ENCODE data around the gene ZNF260. TPM values are rescaled to one million over a fixed set of nuclear protein-coding genes. Genes with fewer than 3 reads are reported as not detected.

The ZNF260 gene
- total RNA-seq, 1 experiment from 2014 or later: 14.5 TPM

DNA sequence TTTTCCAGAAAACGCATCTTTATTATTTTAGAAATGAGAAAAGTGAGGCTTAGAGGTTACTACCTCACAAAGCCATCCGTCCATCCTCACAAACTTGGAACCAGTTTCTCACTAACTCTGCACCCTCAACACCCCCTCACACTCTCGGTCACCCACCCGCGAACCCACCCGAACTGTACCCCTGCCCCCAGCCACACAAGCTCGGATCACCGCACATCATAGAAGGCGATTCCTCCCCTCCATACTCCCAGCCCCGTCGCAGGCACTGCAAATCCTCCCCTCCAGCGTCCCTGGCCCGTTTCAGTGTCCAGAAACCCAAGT lies 238 bp downstream of the ZNF260 start:
- Mint-ChIP-seq H3K4me1 (ENCODE audit: insufficient read depth, unreplicated experiment) (peaks cover 9% of the 10 kb centered on the region), H3K36me3 (ENCODE audit: insufficient read depth, unreplicated experiment) (peaks cover 43% of the 10 kb centered on the region), H3K27me3 (ENCODE audit: insufficient read depth, unreplicated experiment) (no peaks in the 10 kb centered on the region), H3K9me3 (ENCODE audit: unreplicated experiment) (peaks cover 12% of the 10 kb centered on the region), H3K27ac (ENCODE audit: low read depth, unreplicated experiment) (peak overlapping the region; percentile 99), H3K4me3 (ENCODE audit: unreplicated experiment) (peak overlapping the region; percentile 96)
- DNase-seq (ENCODE audit: unreplicated experiment): no peak
- BruUV-seq (replicated peaks): no TSS peak
- ChIA-PET POLR2A (interaction anchor here (0.6 to 3.9 kb wide), 18 partner anchors 10 to 793 kb away, joined by 3 to 67 read pairs (median 6); partner anchors contain the start of genes POLR2I, TBCB, ZFP14 and ZNF146), CTCF (no interaction called here)
- intact Hi-C loops (cut with micrococcal nuclease): loop anchor here (2.0 to 10.0 kb wide), 5 partner anchors 39 to 323 kb away; partner anchors contain the start of genes ZNF345, ZNF461, ZNF529 and ZNF566
- TF ChIP-seq, protein P1, sequence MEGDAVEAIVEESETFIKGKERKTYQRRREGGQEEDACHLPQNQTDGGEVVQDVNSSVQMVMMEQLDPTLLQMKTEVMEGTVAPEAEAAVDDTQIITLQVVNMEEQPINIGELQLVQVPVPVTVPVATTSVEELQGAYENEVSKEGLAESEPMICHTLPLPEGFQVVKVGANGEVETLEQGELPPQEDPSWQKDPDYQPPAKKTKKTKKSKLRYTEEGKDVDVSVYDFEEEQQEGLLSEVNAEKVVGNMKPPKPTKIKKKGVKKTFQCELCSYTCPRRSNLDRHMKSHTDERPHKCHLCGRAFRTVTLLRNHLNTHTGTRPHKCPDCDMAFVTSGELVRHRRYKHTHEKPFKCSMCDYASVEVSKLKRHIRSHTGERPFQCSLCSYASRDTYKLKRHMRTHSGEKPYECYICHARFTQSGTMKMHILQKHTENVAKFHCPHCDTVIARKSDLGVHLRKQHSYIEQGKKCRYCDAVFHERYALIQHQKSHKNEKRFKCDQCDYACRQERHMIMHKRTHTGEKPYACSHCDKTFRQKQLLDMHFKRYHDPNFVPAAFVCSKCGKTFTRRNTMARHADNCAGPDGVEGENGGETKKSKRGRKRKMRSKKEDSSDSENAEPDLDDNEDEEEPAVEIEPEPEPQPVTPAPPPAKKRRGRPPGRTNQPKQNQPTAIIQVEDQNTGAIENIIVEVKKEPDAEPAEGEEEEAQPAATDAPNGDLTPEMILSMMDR (IDR thresholded peaks at IDR 0.05; ENCODE audit: unreplicated experiment): no peak

DNA sequence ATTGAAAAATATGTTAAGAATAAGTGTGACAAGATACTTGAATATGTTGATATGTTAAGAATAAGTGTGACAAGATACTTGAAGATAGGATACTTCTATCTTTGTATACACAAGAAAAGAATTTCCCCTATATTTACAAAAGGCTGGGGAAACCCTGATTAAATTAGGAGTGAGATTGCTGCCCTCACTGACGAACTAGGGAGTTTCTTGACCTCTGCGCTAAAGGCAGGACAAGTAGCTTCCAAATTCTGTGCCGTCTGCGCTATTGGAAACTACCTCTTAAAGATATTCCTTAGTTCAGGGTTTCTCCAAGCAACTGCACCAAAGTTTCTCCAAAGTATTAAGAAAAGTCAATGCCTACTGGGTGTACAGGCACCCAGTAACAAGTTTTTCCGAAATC lies 730 bp downstream of the ZNF260 start:
- intact Hi-C loops (cut with micrococcal nuclease): loop anchor here (10.0 kb wide), 2 partner anchors 137 to 307 kb away; partner anchors contain the start of genes ZNF461 and ZNF790
- TSS peak; percentile 54 for BruUV-seq (replicated peaks)
- peak; percentile 13 for DNase-seq (ENCODE audit: unreplicated experiment)
- Mint-ChIP-seq H3K27ac (ENCODE audit: low read depth, unreplicated experiment) (peak overlapping the region; percentile 99), H3K27me3 (ENCODE audit: insufficient read depth, unreplicated experiment) (no peaks in the 10 kb centered on the region), H3K9me3 (ENCODE audit: unreplicated experiment) (peaks cover 14% of the 10 kb centered on the region), H3K36me3 (ENCODE audit: insufficient read depth, unreplicated experiment) (peaks cover 43% of the 10 kb centered on the region), H3K4me1 (ENCODE audit: insufficient read depth, unreplicated experiment) (peaks cover 9% of the 10 kb centered on the region), H3K4me3 (ENCODE audit: unreplicated experiment) (peak overlapping the region; percentile 96)
- POLR2A ChIA-PET: interaction anchor here (1.1 to 3.9 kb wide), 11 partner anchors 9 to 793 kb away, joined by 3 to 67 read pairs (median 9); partner anchors contain the start of genes ZFP14, ZNF383, ZNF461 and ZNF529
- CTCF ChIA-PET: no interaction called here
- TF ChIP-seq, protein P1 (IDR thresholded peaks at IDR 0.05; ENCODE audit: unreplicated experiment): no peak

DNA sequence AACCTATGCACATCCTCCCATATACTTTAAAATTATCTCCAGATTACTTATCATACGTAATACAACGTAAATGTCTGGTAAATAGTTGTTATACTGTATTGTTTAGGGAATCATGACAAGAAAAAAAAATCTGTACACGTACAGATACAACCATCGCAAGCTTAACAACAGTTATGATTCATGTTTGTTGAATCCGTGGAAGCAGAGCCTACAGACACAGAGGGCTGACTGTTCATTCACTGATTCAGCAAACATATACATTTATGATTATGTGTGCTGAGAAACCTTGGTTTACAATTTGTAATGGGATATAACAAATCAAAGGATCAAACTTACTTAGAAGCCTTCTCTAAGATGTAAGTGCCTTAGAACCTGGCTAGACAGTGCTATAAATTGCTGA lies 1.5 kb downstream of the ZNF260 start:
- intact Hi-C loops (cut with micrococcal nuclease): loop anchor here (10.0 kb wide), 2 partner anchors 138 to 308 kb away; partner anchors contain the start of genes ZNF461 and ZNF790
- no TSS peak for BruUV-seq (replicated peaks)
- H3K4me1 Mint-ChIP-seq (ENCODE audit: insufficient read depth, unreplicated experiment): peaks cover 9% of the 10 kb centered on the region
- H3K36me3 Mint-ChIP-seq (ENCODE audit: insufficient read depth, unreplicated experiment): peaks cover 44% of the 10 kb centered on the region
- peak overlapping the region; percentile 99 for H3K27ac Mint-ChIP-seq (ENCODE audit: low read depth, unreplicated experiment)
- ChIA-PET POLR2A (interaction anchor here (0.7 to 3.9 kb wide), 7 partner anchors 8 to 158 kb away, joined by 3 to 67 read pairs (median 7); partner anchors contain the start of genes ZFP14, ZNF529 and ZNF566), CTCF (no interaction called here)
- peaks cover 14% of the 10 kb centered on the region for H3K9me3 Mint-ChIP-seq (ENCODE audit: unreplicated experiment)
- peak overlapping the region; percentile 96 for H3K4me3 Mint-ChIP-seq (ENCODE audit: unreplicated experiment)
- TF ChIP-seq, protein P1 (IDR thresholded peaks at IDR 0.05; ENCODE audit: unreplicated experiment): no peak
- peak; percentile 6 for DNase-seq (ENCODE audit: unreplicated experiment)
- no peaks in the 10 kb centered on the region for H3K27me3 Mint-ChIP-seq (ENCODE audit: insufficient read depth, unreplicated experiment)

DNA sequence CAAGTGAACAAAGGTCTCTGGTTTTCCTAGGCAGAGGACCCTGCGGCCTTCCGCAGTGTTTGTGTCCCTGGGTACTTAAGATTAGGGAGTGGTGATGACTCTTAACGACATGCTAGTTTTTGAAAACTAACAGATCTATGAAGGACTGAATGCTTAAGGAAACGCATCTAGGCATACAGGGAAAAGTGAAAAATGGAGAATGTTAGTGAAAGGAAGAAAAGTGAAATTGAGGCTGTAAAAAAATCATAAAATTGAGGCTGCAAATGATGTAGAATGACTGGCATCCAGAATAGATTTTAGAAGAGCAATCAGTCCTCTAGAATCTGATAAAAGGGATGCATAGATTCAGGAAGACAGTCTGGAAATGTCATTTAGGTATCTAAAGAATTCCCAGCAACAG lies 3.5 kb downstream of the ZNF260 start:
- ChIA-PET POLR2A (no interaction called here), CTCF (no interaction called here)
- no TSS peak for BruUV-seq (replicated peaks)
- TF ChIP-seq, protein P1 (IDR thresholded peaks at IDR 0.05; ENCODE audit: unreplicated experiment): no peak
- H3K4me3 Mint-ChIP-seq (ENCODE audit: unreplicated experiment): no peak overlapping the region
- no peak overlapping the region for H3K27ac Mint-ChIP-seq (ENCODE audit: low read depth, unreplicated experiment)
- intact Hi-C loops (cut with micrococcal nuclease): loop anchor here (10.0 kb wide), 2 partner anchors 140 to 310 kb away; partner anchors contain the start of genes ZNF461 and ZNF790
- no peaks in the 10 kb centered on the region for H3K27me3 Mint-ChIP-seq (ENCODE audit: insufficient read depth, unreplicated experiment)
- H3K4me1 Mint-ChIP-seq (ENCODE audit: insufficient read depth, unreplicated experiment): peaks cover 9% of the 10 kb centered on the region
- H3K36me3 Mint-ChIP-seq (ENCODE audit: insufficient read depth, unreplicated experiment): peaks cover 64% of the 10 kb centered on the region
- DNase-seq (ENCODE audit: unreplicated experiment): no peak
- peaks cover 14% of the 10 kb centered on the region for H3K9me3 Mint-ChIP-seq (ENCODE audit: unreplicated experiment)

Measured in MCF 10A (cell line).